Thyroid gland (tissue), 4 donors: ENCODE data around the gene MRPS27. TPM values are rescaled to one million over a fixed set of nuclear protein-coding genes. Genes with fewer than 3 reads are reported as not detected.

Experiments used
- DNase-seq, 2 donors: peaks; one replicate each; pipeline ENCODE4 v3.0.0-alpha.2; 2019
- H3K27ac ChIP-seq, 3 donors: fragments of 200-600 bp; sonication (generic); 1 replicate in 2 of 3; 2 replicates in 1 of 3; pipeline ENCODE4 v1.5.1; 2016 to 2019; ENCODE audit warnings: mild to moderate bottlenecking in 1 of 3, moderate library complexity in 1 of 3
- H3K27me3 ChIP-seq: fragments of 200-600 bp; sonication (generic); one replicate; pipeline ENCODE4 v1.5.1; 2019
- H3K36me3 ChIP-seq, 2 donors: fragments of 200-600 bp; sonication (generic); one replicate each; pipeline ENCODE4 v1.5.1; 2016 to 2019
- H3K4me1 ChIP-seq, 2 donors: fragments of 200-600 bp; sonication (generic); one replicate each; pipeline ENCODE4 v1.5.1; 2017 to 2019
- H3K4me3 ChIP-seq, 3 donors: fragments of 200-600 bp; sonication (generic); replicated peaks in 1 of 3; 1 replicate in 2 of 3; 2 replicates in 1 of 3; pipeline ENCODE4 v1.5.1; 2016; ENCODE audit warnings: mild to moderate bottlenecking in 1 of 3
- H3K9me3 ChIP-seq: fragments of 200-600 bp; sonication (generic); one replicate; pipeline ENCODE4 v1.5.1; 2017
- POLR2A ChIP-seq, 2 donors: fragments of 450-650 bp; IDR thresholded peaks; one replicate each; pipeline ENCODE4 v1.6.1; 2017; ENCODE audit warnings: antibody characterized with exemption in 2 of 2, mild to moderate bottlenecking in 2 of 2, moderate library complexity in 1 of 2
- WGBS, 2 donors: methylation state at CpG; one replicate each; pipeline ENCODE4 v1.1.5; 2017; 5-methylcytosine and 5-hydroxymethylcytosine counted together
- intact Hi-C: fragments of 100-400 bp; cut with DNase I; formaldehyde crosslinking; loops from one replicate; pipeline ENCODE4 v1.15.1; 2023
- total RNA-seq, 4 donors: library from RNA; depleted of rRNA; stranded (reverse); fragments of >200 nt; gene quantifications; one replicate each; pipeline ENCODE4 v1.2.3, GENCODE V29; 2016
- TF ChIP-seq, protein P1 (sequence below), 6 experiments: fragments of 200-600 bp in 3 of 6; fragments of 450-650 bp in 3 of 6; sonication (generic) in 3 of 6; IDR thresholded peaks; one replicate each; pipeline ENCODE4 v1.5.1; 2016 to 2019; ENCODE audit warnings: antibody characterized with exemption in 6 of 6, mild to moderate bottlenecking in 2 of 6, inconsistent platforms in 1 of 6, moderate library complexity in 1 of 6

MRPS27 gene
- total RNA-seq, 4 donors from 2014 or later, result 71.4 to 86.1 (median 80.4) TPM

- no peaks in the 10 kb centered on the region for H3K36me3 ChIP-seq
- TF ChIP-seq POLR2A (IDR thresholded peaks at IDR 0.05), result no peak
- TF ChIP-seq, protein P1, sequence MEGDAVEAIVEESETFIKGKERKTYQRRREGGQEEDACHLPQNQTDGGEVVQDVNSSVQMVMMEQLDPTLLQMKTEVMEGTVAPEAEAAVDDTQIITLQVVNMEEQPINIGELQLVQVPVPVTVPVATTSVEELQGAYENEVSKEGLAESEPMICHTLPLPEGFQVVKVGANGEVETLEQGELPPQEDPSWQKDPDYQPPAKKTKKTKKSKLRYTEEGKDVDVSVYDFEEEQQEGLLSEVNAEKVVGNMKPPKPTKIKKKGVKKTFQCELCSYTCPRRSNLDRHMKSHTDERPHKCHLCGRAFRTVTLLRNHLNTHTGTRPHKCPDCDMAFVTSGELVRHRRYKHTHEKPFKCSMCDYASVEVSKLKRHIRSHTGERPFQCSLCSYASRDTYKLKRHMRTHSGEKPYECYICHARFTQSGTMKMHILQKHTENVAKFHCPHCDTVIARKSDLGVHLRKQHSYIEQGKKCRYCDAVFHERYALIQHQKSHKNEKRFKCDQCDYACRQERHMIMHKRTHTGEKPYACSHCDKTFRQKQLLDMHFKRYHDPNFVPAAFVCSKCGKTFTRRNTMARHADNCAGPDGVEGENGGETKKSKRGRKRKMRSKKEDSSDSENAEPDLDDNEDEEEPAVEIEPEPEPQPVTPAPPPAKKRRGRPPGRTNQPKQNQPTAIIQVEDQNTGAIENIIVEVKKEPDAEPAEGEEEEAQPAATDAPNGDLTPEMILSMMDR (IDR thresholded peaks at IDR 0.05), result no peak
Measured at GRCh38 chr5:72273547-72273946, 46.5 kb downstream of the MRPS27 start.

GRCh38 chr5:72272398-72272797 lies 47.6 kb downstream of the MRPS27 start:
- H3K27me3 ChIP-seq, result no peaks in the 10 kb centered on the region
- DNase-seq, result no peak
- no peaks in the 10 kb centered on the region for H3K9me3 ChIP-seq
- no peak overlapping the region for H3K27ac ChIP-seq
- no peaks in the 10 kb centered on the region for H3K36me3 ChIP-seq
- intact Hi-C loops, result no loop called here
- no peak overlapping the region for H3K4me3 ChIP-seq
- no peak for TF ChIP-seq POLR2A (IDR thresholded peaks at IDR 0.05)
- TF ChIP-seq, protein P1 (IDR thresholded peaks at IDR 0.05), result no peak
- 80 to 83% methylated on average over 4 of the region's 4 CpGs for WGBS, 2 donors
- no peaks in the 10 kb centered on the region for H3K4me1 ChIP-seq

More at GRCh38 chr5:72273547-72273946, 46.5 kb downstream of the MRPS27 start:
- H3K4me1 ChIP-seq, result no peaks in the 10 kb centered on the region
- intact Hi-C loops, result no loop called here
- WGBS, 2 donors, result 87 to 89% methylated on average over 7 of the region's 7 CpGs
- H3K9me3 ChIP-seq, result no peaks in the 10 kb centered on the region
- H3K27me3 ChIP-seq, result no peaks in the 10 kb centered on the region
- no peak overlapping the region for H3K27ac ChIP-seq
- DNase-seq, result no peak
- no peak overlapping the region for H3K4me3 ChIP-seq

DNA sequence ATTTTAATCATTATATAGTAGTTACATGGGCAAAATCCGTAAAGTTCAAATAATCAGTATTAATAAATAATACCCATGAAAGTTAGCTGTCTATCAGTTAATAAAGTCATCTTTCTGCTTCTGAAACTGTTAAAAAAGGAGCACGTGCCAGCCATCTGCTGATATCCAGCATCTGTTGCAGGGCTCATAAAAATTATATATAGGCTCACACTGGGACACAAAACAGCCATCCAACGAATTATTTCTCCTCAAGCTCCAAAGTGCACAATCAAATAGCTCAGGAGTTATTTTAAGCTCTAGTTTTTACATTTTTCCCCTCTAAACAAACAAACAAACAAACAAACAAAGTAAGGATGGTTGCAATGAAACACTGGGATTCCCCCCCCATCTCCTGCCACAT lies 48.3 kb downstream of the MRPS27 start:
- Histone ChIP-seq H3K4me1 (peaks cover 0 to under 1% of the 10 kb centered on the region in 2 donors), H3K27ac (no peak overlapping the region), H3K9me3 (no peaks in the 10 kb centered on the region), H3K27me3 (no peaks in the 10 kb centered on the region), H3K4me3 (no peak overlapping the region), H3K36me3 (no peaks in the 10 kb centered on the region)
- TF ChIP-seq, protein P1 (IDR thresholded peaks at IDR 0.05), result no peak
- TF ChIP-seq POLR2A (IDR thresholded peaks at IDR 0.05), result no peak
- DNase-seq, result no peak
- intact Hi-C loops, result no loop called here
- 89 to 93% methylated on average over 3 of the region's 3 CpGs for WGBS, 2 donors

- intact Hi-C loops, result no loop called here
- Histone ChIP-seq H3K9me3 (no peaks in the 10 kb centered on the region), H3K4me1 (peaks cover 4 to 14% of the 10 kb centered on the region in 2 donors), H3K27me3 (no peaks in the 10 kb centered on the region), H3K27ac (no peak overlapping the region), H3K36me3 (no peaks in the 10 kb centered on the region), H3K4me3 (no peak overlapping the region)
- 96 to 98% methylated on average over 4 of the region's 4 CpGs for WGBS, 2 donors
- no peak for DNase-seq
- TF ChIP-seq POLR2A (IDR thresholded peaks at IDR 0.05), result no peak
- TF ChIP-seq, protein P1 (IDR thresholded peaks at IDR 0.05), result no peak
Measured at GRCh38 chr5:72270037-72270436, 50.0 kb downstream of the MRPS27 start.

- H3K36me3 ChIP-seq, result no peaks in the 10 kb centered on the region
- no peaks in the 10 kb centered on the region for H3K9me3 ChIP-seq
- WGBS, 2 donors, result 91 to 92% methylated on average over 1 of the region's 1 CpG
- no peak overlapping the region for H3K4me3 ChIP-seq
- no peaks in the 10 kb centered on the region for H3K27me3 ChIP-seq
- H3K4me1 ChIP-seq, result peaks cover 6 to 14% of the 10 kb centered on the region in 2 donors
- TF ChIP-seq, protein P1 (IDR thresholded peaks at IDR 0.05), result no peak
- TF ChIP-seq POLR2A (IDR thresholded peaks at IDR 0.05), result no peak
- no peak overlapping the region for H3K27ac ChIP-seq
- intact Hi-C loops, result no loop called here
- no peak for DNase-seq
Measured at GRCh38 chr5:72269411-72269780, 50.6 kb downstream of the MRPS27 start.
